ENCODE data around the gene P2RX5.

P2RX5 gene

GRCh38 chr17:3645310-3645709, 50.6 kb downstream of the P2RX5 start:
- ATAC-seq (ENCODE audit: low read depth), result no peak
- H3K36me3 Mint-ChIP-seq, result peaks cover 6% of the 10 kb centered on the region

GRCh38 chr17:3643889-3644349, 52.0 kb downstream of the P2RX5 start:
- peaks cover 19% of the 10 kb centered on the region for H3K4me1 Mint-ChIP-seq
- no peaks in the 10 kb centered on the region for H3K9me3 Mint-ChIP-seq
- H3K27me3 Mint-ChIP-seq, result no peaks in the 10 kb centered on the region
- no peak for DNase-seq (ENCODE audit: low spot score in 2 of 2)
- H3K36me3 Mint-ChIP-seq, result peaks cover 4% of the 10 kb centered on the region
- peak overlapping the region; percentile 21 for H3K27ac Mint-ChIP-seq
- no peak for ATAC-seq (ENCODE audit: low read depth)
- H3K4me3 Mint-ChIP-seq, result no peak overlapping the region

More at GRCh38 chr17:3645310-3645709, 50.6 kb downstream of the P2RX5 start:
- no peak for DNase-seq (ENCODE audit: low spot score in 2 of 2)
- peak overlapping the region; percentile 24 for H3K4me3 Mint-ChIP-seq
- no peaks in the 10 kb centered on the region for H3K9me3 Mint-ChIP-seq
- peak overlapping the region; percentile 72 for H3K27ac Mint-ChIP-seq
- H3K4me1 Mint-ChIP-seq, result peaks cover 17% of the 10 kb centered on the region
- H3K27me3 Mint-ChIP-seq, result no peaks in the 10 kb centered on the region

- no peaks in the 10 kb centered on the region for H3K36me3 Mint-ChIP-seq
- H3K27ac Mint-ChIP-seq, result no peak overlapping the region
- peaks cover 22% of the 10 kb centered on the region for H3K4me1 Mint-ChIP-seq
- ATAC-seq (ENCODE audit: low read depth), result no peak
- H3K27me3 Mint-ChIP-seq, result no peaks in the 10 kb centered on the region
- H3K9me3 Mint-ChIP-seq, result no peaks in the 10 kb centered on the region
- DNase-seq (ENCODE audit: low spot score in 2 of 2), result no peak
- H3K4me3 Mint-ChIP-seq, result no peak overlapping the region
These were observed 54.1 kb downstream of the P2RX5 start for GRCh38 chr17:3641717-3642486.

GRCh38 chr17:3641014-3641413, 54.9 kb downstream of the P2RX5 start:
- ATAC-seq (ENCODE audit: low read depth), result no peak
- DNase-seq (ENCODE audit: low spot score in 2 of 2), result no peak
- no peaks in the 10 kb centered on the region for H3K36me3 Mint-ChIP-seq
- no peak overlapping the region for H3K4me3 Mint-ChIP-seq
- H3K9me3 Mint-ChIP-seq, result no peaks in the 10 kb centered on the region
- no peaks in the 10 kb centered on the region for H3K27me3 Mint-ChIP-seq
- H3K27ac Mint-ChIP-seq, result no peak overlapping the region
- H3K4me1 Mint-ChIP-seq, result peaks cover 22% of the 10 kb centered on the region

GRCh38 chr17:3639981-3640596, 55.9 kb downstream of the P2RX5 start:
- DNase-seq (ENCODE audit: low spot score in 2 of 2) (no peak), ATAC-seq (ENCODE audit: low read depth) (no peak)
- no peaks in the 10 kb centered on the region for H3K9me3 Mint-ChIP-seq
- peak overlapping the region; percentile 53 for H3K27ac Mint-ChIP-seq
- no peak overlapping the region for H3K4me3 Mint-ChIP-seq
- no peaks in the 10 kb centered on the region for H3K36me3 Mint-ChIP-seq
- no peaks in the 10 kb centered on the region for H3K27me3 Mint-ChIP-seq
- H3K4me1 Mint-ChIP-seq, result peaks cover 17% of the 10 kb centered on the region

- DNase-seq (ENCODE audit: low spot score in 2 of 2), result no peak
- peaks cover 25% of the 10 kb centered on the region for H3K4me1 Mint-ChIP-seq
- ATAC-seq (ENCODE audit: low read depth), result no peak
- peaks cover 1% of the 10 kb centered on the region for H3K9me3 Mint-ChIP-seq
- H3K36me3 Mint-ChIP-seq, result no peaks in the 10 kb centered on the region
- H3K27ac Mint-ChIP-seq, result peak overlapping the region; percentile 96
- no peaks in the 10 kb centered on the region for H3K27me3 Mint-ChIP-seq
- H3K4me3 Mint-ChIP-seq, result peak overlapping the region; percentile 95
These were observed 59.0 kb downstream of the P2RX5 start for GRCh38 chr17:3636908-3637373.

GRCh38 chr17:3636154-3636907, 59.6 kb downstream of the P2RX5 start, which contains the start of the genes CTNS and SHPK:
Gene CTNS (plus strand): TSS chr17:3636760. CDS start chr17:3640207, 3,447 bp downstream.
Gene SHPK (minus strand): TSS chr17:3636250. CDS start chr17:3636219, 31 bp downstream.
- H3K9me3 Mint-ChIP-seq, result peaks cover 1% of the 10 kb centered on the region
- peaks cover 25% of the 10 kb centered on the region for H3K4me1 Mint-ChIP-seq
- no peaks in the 10 kb centered on the region for H3K27me3 Mint-ChIP-seq
- peak within 1 kb of the TSS; percentile 95 for H3K4me3 Mint-ChIP-seq
- peak; percentile 95 for ATAC-seq (ENCODE audit: low read depth)
- H3K36me3 Mint-ChIP-seq, result no peaks in the 10 kb centered on the region
- peak within 1 kb of the TSS; percentile 96 for H3K27ac Mint-ChIP-seq
- DNase-seq (ENCODE audit: low spot score in 2 of 2), result peak; percentile 93 to 95

GRCh38 chr17:3635474-3636153, 60.3 kb downstream of the P2RX5 start:
- peak overlapping the region; percentile 95 for H3K4me3 Mint-ChIP-seq

GRCh38 chr17:3632287-3632686, 63.7 kb downstream of the P2RX5 start:
- ATAC-seq (ENCODE audit: low read depth) (no peak), DNase-seq (ENCODE audit: low spot score in 2 of 2) (no peak)
- Mint-ChIP-seq H3K27ac (no peak overlapping the region), H3K36me3 (peaks cover 10% of the 10 kb centered on the region), H3K9me3 (peaks cover 1% of the 10 kb centered on the region), H3K4me1 (peaks cover 16% of the 10 kb centered on the region), H3K27me3 (no peaks in the 10 kb centered on the region), H3K4me3 (no peak overlapping the region)

More at GRCh38 chr17:3635474-3636153, 60.3 kb downstream of the P2RX5 start:
- Mint-ChIP-seq H3K9me3 (peaks cover 1% of the 10 kb centered on the region), H3K36me3 (peaks cover 2% of the 10 kb centered on the region), H3K27ac (peak overlapping the region; percentile 70), H3K27me3 (no peaks in the 10 kb centered on the region), H3K4me1 (peaks cover 25% of the 10 kb centered on the region)
- ATAC-seq (ENCODE audit: low read depth), result peak; percentile 15
- DNase-seq (ENCODE audit: low spot score in 2 of 2), result no peak

GRCh38 chr17:3630781-3631180, 65.2 kb downstream of the P2RX5 start:
- H3K27ac Mint-ChIP-seq, result no peak overlapping the region
- H3K36me3 Mint-ChIP-seq, result peaks cover 19% of the 10 kb centered on the region
- no peak overlapping the region for H3K4me3 Mint-ChIP-seq
- no peaks in the 10 kb centered on the region for H3K27me3 Mint-ChIP-seq
- H3K4me1 Mint-ChIP-seq, result peaks cover 16% of the 10 kb centered on the region
- DNase-seq (ENCODE audit: low spot score in 2 of 2) (no peak), ATAC-seq (ENCODE audit: low read depth) (no peak)
- peaks cover 1% of the 10 kb centered on the region for H3K9me3 Mint-ChIP-seq

GRCh38 chr17:3627769-3628167, 68.2 kb downstream of the P2RX5 start:
- DNase-seq (ENCODE audit: low spot score in 2 of 2) (no peak), ATAC-seq (ENCODE audit: low read depth) (no peak)
- no peak overlapping the region for H3K27ac Mint-ChIP-seq
- no peaks in the 10 kb centered on the region for H3K27me3 Mint-ChIP-seq
- peaks cover 7% of the 10 kb centered on the region for H3K4me1 Mint-ChIP-seq
- no peak overlapping the region for H3K4me3 Mint-ChIP-seq
- no peaks in the 10 kb centered on the region for H3K9me3 Mint-ChIP-seq
- H3K36me3 Mint-ChIP-seq, result peaks cover 23% of the 10 kb centered on the region

- H3K9me3 Mint-ChIP-seq, result no peaks in the 10 kb centered on the region
- peaks cover 4% of the 10 kb centered on the region for H3K4me1 Mint-ChIP-seq
- ATAC-seq (ENCODE audit: low read depth) (no peak), DNase-seq (ENCODE audit: low spot score in 2 of 2) (no peak)
- no peak overlapping the region for H3K4me3 Mint-ChIP-seq
- peaks cover 23% of the 10 kb centered on the region for H3K36me3 Mint-ChIP-seq
- no peaks in the 10 kb centered on the region for H3K27me3 Mint-ChIP-seq
- no peak overlapping the region for H3K27ac Mint-ChIP-seq
These were observed 68.9 kb downstream of the P2RX5 start for GRCh38 chr17:3626831-3627768.
